HG03108 (cell line): Measurements from ENCODE around the gene ST7.

Experiments used
- ATAC-seq: cut with Tn5 transposase; IDR thresholded peaks from one replicate; pipeline ENCODE4 v1.9.1; 2021; ENCODE audit warnings: moderate library complexity; ENCODE audit not compliant: unreplicated experiment

ST7 gene

DNA sequence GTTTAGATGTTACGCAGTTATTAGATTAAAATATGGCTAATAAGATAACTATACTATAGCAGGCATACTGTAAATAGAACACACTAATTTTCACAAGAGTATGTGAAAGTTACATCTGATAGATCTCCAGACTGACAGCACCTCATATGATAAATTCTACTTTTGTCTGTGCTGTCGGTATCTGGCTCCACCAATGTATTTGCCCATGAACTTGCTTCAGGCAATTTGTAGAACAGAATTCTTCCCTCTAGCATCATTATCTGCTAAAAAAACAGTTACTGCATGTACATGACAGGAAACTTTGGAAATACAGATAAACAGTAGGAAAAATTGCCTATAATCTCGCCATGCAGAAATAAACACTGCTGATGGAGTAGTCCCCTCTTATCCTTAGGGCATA lies 231.8 kb downstream of the ST7 start:
- ATAC-seq: no peak

DNA sequence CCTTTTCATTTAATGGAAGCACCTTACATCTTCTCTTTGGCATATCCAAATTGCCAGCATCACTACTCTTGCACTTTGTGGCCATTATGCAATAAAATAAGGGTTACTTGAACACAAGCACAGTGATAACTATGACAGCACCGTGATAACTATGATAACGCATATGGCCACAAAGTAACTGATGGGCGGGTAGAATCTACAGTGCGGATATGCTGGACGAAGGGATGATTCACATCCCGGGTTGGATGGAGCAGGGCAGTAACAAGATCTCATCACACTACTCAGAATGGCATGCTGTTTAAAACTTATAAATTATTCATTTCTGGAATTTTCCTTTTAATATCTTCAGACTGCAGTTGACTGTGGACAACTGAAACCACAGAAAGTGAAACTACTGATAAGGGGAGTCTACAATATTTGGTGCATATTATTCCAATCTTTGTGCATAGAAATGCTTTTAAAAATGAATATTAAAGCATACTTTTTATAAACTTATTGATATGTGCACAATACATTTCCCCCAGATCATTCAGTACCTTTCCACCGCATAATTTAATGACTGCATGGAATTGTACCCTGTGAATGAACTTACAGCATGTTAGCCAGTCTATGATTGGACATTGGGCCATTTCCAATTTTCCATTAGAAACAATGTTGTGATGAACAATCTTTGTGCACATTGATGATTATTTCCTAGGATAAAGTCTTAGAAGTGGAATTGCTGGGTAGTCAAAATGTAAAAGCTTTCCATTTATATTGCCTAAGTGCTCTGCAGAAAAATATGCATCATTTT lies 233.1 kb downstream of the ST7 start:
- ATAC-seq: no peak

DNA sequence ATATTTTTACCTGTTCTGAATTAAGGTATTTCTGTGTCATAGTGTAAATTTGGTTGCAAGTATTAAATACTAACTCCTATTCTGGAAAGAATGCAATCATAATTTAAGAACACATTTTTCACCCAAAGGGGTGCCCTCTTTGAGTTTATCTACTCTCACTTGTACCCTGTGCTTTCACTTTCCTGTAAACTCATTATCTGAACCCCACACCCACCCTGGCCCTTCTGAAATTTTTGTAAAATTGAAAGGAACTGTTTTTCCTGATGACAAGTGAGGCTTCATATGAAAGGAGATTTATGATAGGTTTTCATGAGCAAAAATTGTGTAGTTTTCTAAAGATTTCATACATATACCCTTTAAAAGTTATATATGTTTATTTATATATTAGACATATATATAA lies 235.1 kb downstream of the ST7 start:
- no peak for ATAC-seq

DNA sequence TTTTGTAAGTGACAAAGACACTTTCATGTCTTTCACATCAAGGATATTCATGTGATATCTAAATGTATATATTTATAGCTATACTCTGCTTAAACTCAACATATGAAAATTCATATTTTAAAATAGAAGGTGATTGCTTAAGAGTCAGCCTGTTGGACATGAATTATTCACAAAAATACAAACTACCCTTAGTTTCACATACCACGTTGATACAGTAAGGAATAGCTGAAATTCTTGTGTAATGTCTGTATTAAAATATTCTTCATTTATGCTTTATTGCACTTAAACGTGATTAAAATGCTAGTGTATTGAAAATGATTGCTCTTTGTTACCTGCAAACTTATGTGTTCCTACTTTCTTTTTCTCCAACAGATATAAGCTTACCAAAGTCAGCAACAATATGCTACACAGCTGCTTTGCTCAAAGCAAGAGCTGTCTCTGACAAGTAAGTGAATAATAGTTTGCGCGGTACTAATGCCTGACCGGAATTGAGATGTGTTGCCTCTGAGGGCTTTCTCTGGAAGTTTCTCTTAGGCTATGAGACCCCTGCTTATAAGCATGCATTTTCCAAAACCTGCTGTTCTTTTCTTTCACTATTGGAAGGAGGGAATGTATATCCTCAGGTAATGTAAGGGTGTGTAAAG lies 235.8 kb downstream of the ST7 start:
- ATAC-seq: no peak

DNA sequence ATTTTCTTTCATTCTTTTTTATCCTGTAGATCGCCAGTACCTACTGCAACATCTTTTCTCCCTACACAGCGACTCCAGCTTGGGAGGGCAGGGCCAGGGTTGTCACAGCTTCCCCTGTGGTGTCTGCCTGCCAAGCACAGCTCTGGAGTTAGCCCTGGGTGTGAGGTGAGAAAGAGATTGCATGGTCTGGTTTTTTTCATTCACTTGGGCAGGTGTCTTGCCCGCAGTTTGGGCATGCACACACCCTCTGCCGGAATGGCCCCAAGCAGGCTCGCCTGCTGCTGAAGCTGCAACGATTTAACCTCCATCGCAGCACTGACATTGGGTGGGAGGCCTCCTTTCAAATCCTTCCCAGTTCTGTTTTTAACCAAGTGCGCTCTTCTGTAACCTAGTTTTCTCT lies 236.8 kb downstream of the ST7 start:
- no peak for ATAC-seq

DNA sequence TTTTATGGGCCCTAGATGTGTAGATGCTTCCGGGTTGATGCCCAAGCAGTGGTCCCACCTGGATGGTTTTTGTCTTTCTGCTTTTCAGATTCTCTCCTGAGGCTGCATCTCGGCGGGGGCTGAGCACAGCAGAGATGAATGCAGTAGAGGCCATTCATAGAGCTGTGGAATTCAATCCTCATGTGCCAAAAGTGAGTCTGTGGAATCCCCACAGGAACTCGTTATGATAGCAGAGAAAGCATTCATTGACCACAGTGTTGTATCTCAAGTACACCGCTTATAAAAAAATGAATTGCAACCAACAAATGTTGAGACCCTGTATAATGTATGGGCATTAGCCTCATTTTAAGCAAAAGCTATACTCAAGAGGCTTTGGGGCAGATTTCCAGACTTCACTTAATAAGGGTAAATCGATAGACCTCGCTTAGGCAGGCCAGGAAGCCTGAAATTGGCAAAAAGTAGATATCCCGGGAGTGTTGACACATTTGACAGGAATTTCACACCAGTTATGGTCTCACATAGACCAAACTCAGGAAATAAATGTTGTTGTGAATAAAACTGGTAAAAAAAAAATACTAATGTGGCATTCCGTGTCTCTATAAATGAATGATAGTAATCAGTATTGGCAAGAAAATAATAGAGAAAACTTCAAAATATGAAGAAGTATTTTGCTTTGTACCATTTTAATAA lies 237.6 kb downstream of the ST7 start:
- no peak for ATAC-seq

DNA sequence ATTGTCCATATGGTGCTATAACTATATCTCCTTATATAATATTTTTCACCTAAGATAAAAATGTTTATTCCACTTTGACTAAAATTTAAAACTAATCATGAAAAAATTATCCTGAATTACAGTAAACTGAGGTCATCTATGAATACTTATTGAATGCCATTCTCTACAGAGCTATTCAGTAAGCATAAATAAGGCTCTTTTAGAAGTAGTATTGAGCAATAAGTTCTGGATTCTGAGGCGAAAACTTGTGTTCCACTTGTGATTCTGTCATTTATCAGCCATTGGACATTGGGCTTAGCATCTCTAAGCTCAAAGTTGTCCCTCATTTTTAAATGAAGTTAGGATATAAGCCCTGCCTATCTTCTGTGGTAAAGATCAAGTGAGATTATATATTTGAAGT lies 238.8 kb downstream of the ST7 start:
- no peak for ATAC-seq

DNA sequence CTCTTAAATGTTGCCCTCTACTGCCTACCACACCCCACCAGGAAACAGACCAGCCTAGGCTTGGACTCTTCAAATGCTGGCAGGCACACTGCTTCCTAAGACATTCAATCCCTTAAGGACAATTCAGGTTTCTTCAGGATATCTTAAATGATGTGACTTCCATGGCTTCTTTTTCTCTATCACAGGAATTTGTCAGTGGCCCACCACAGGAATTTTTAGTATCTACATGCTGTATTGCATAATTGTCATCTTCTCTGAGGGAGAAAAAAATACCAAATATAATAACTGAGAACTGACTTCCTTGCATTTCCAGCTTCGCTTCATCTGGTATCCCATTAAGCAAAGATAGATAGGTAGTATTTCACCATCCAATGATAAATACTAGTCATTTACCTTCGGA lies 240.3 kb downstream of the ST7 start:
- ATAC-seq: no peak

DNA sequence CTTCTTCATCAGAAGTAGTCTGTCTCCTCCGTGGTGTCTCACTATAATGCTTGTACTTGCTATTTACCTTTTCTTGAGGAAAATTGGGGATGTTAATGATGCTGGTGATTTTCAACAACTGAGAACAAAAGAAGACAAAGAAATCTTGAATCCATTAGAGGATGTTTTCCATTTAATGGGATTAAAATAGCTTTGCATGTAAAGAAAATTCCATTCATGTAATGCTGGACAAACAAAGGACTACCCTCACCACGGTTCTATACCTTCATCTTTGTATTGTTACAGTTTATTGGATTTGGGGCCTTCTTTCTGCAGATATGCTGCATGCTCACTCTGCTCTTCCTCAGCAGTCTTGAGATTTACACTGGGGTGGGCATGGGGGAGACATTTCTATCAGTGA lies 241.1 kb downstream of the ST7 start:
- no peak for ATAC-seq

DNA sequence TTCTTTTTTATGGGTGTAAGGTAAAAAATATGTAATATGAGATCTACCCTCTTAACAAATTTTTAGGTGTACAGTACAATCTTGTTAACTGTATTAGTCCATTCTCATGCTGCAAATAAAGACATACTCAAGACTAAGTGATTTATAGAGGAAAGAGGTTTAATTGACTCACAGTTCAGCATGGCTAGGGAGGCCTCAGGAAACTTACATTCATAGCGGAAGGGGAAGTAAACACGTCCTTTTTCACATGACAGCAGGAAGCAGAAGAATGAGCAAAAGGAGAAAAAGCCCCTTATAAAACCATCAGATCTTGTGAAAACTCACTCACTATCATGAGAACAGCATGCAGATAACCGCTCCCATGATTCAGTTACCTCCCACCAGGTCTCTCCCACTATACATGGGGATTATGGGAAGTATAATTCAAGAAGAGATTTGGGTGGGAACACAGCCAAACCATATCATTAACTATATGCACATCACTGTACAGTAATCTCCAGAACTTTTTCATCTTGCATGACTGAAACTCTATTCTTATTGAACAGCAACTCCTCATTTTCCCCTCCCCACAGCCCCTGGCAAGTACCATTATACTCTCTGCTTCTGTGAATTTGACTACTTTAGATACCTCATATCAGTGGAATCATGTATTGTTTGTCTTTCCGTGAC lies 242.2 kb downstream of the ST7 start:
- no peak for ATAC-seq

DNA sequence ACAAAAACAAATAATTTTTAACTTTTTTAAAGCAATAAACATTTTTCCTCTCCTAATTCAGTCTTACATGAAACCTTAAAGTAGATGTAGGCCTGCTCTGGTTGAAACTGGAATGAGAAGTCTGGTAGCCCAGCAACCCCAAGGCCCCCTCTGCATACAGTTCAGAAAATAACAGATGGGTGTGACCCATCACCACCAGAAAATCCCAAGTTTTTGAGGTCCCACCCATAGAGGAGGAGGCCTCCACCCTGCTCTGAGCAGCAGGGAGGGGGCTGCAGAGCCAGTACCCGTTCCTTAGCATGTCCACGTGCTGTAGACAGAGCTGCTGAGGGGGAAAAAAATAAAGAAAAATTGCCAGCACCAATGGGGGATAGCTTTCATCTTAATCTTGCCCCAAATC lies 246.8 kb downstream of the ST7 start:
- ATAC-seq: no peak

DNA sequence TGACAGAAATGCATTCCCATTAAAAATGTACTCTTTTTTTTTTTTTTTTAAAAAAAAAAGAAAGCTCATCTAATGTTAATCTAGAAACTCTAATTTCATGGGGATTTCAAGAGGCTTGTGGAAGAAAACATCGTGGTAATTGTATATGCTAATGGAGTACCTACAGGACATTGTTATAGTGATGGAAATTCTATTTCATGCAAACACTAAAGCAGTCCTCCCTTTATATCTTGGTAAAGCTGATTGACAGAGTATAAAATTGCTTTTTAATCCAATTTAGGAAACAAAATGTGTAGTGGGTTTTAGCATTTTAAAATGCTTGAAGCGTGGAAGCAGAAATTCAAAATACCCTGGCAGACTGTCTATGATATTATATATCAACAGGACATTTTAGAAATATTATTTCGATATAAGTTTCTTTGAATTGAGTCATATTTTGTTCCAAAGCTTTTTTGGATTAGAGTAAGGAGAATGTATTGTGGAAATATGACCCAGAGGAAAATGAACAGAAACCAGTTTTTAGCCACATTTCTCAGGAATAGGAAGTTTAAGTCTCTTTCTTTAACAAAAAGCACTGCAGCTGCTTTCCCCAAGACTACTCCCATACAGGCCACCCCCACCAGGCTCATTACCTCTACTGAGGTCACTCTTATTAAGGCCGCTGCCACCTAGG lies 247.6 kb downstream of the ST7 start:
- ATAC-seq: no peak

DNA sequence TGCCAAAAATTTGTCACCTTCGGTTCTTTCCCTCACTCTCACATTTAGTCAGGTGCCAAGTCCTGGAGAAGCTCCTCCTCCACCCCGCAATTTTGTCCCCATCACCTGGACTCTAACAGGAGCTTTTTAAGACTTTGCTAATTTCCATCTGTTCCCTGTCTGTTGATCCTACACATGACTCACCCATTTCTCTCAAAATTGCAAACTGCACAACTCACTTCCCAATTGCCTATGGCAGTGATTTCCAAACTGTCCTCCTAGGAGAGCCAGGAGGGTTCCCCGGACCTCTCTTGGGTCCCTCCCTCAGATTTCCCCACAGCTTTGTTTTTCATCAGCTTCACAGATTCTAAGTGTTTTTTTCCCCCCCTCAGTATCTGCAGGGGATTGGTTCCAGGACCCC lies 249.2 kb downstream of the ST7 start:
- ATAC-seq: no peak

DNA sequence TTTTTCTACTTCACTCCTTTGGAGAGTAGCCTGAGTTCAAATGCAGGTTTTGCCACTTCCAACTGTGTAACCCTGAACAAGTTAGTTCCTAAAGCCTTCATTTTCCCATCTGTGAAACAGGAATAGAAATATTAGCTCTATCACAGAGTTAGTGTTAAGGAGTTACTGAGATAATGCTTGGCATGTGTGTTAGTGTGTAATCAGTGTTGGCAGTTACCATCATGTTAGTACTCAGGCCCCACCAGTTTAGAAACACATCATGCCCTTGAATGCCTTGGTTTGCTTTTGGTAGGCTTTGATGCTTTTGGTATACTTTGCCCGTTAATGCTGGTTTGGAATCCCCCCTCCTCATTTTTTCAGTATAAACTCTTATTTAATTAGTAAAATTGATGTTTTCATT lies 249.9 kb downstream of the ST7 start:
- no peak for ATAC-seq

DNA sequence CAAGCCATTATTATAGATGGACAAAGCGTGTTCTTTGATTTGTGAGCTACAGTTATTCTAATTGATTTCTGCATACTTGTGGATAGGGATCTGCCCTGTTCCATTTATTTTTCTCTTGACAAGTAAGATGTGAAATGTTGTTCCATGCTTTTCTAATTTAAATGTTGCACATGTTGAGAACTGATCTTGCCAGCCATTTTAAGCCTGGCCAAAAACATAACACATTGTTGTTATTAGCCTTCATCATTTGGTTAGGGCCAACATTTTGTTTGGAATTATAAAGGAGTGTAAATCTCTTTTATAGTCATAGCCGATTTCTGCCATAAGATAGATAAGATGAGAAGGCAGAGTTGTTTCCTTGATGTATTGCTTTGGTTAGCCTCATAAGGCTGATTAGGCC lies 252.6 kb downstream of the ST7 start:
- ATAC-seq: no peak

DNA sequence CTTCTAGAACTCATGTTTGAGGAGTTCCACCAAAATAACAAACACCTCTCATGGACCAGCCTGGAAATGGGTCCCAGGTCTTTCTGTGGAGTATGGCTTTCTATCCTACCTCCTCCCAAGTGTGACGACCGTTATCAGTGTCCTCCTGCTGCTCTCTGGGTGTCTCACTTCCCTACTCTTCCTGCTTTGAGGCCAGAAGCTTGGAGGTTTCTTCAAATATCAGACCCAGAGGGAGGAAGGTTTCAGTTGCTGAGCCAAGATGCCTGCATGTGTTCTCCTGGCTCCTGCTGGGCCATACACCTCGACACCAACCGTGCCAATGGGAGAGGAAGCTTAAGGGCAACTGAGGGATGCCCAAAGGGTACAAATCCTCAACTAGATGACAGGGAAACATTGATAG lies 255.0 kb downstream of the ST7 start:
- no peak for ATAC-seq

DNA sequence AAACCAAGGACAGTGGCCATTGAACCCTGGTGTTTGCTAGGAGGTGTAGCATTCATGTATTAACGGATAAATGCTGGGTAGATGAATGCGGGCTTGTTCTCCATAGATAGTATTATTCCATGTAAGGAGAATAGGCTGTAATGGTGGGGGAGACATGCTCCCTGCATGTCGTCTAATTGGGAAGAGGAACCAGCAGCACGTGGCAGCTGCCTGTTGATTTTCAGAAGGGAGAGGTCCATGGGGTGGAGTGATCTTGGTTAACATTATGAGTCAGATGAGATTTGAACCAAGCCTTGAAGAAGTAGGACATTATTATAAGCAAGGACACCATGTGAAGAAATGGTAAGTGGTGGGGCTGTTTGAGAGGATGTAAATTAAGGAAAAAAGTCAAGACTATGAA lies 257.1 kb downstream of the ST7 start:
- no peak for ATAC-seq

DNA sequence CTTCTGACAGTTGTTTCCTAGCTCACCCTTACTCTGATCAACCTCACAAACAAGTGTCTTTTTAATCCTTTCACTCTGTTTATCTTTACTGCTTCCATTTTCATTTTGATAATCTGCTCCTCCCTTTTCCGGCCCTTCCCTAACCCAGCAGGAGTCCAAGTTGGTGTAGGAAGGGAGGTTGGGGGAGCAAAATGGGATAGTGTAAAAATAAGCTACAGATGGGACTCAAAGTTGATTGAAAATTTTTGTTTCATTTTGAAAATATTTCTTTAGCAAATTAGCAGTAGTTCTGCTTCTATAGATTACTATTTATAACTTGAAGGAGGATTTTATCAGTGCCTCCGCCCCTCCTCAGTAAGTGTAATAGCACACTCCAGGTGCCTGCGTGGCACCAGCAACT lies 257.6 kb downstream of the ST7 start:
- no peak for ATAC-seq

DNA sequence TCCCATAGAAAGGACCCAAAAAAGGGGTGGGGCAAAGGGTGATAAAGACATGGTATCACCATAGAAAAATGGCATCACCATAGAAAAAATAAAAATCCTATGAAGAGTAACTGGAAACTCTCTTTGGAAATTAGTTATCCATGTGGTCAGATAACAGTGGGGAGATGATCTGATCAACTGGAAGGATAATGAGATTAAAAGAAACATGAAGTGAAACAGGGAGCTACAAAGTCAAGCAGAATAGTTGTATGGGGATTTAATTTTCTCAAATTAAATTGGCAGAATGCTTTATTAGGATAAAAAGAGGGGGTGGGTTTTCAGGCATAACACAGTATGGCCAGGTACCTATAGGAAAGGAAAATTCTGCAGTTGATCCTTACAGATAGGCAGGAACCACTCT lies 258.3 kb downstream of the ST7 start:
- ATAC-seq: no peak

DNA sequence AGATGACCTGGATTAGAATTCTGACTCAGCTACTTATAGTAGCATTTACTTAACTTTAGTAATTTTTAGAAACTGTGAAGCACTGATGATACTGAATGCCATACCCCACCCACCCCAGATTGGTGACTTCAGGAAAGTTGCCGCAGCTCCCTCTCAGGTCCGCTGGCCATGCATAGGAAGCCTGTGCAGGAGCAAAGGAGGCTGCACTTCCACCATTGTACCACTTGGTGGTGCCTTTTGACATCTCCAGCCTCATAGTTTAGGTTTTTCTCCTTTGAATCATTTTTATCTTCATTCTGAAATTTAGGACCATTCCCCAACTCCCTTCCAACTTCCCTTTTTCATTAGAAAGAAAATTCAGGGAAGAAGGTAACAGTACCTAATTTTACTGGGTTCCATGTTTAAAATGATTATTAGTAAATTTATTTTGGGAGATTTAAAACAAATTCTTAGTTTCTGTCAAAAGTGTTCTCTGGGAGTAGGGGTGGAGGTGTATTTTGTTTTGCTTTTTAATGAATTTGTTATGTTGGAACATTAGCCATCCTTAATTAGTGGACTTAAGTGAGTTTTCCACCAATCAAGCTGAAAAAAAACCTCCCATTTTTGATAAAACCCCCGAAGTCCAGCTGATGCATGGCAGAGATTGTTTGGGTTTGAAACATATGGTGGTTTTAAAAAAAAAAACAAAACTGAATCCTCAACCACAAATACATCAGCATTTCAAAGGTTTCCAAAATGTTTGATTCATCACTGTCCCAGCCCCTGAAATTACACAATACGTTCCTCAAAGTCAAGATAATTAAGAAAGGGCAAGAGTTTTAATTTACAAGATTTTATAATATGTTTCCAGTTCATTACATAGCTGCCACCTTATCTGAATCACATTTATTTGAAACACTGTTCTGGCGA lies 259.9 kb downstream of the ST7 start:
- peak; percentile 82 for ATAC-seq
